HepG2 (cell line): Measurements from ENCODE around the gene DDX54. TPM values are rescaled to one million over a fixed set of nuclear protein-coding genes. Genes with fewer than 3 reads are reported as not detected.

Source experiments
- ATAC-seq: fragments of 200-7000 bp; cut with Tn5 transposase; 3 replicates; pipeline ENCODE4 v1.9.1; 2020; ENCODE audit warnings: mild to moderate bottlenecking, moderate library complexity
- BruUV-seq: library from RNA; stranded (reverse); fragments of 400-500 nt; replicated peaks from 2 replicates; lab custom pipeline; 2021; lab: Mats Ljungman, UMichigan
- CTCF ChIA-PET: fragments of 300-600 bp; formaldehyde crosslinking; extraction: SDS; loops from one replicate; lab custom pipeline; 2021; ENCODE audit warnings: low total read pairs, inconsistent platforms, low intra/inter-chr PET ratio; lab: Yijun Ruan, JAX
- POLR2A ChIA-PET: fragments of 350-600 bp; sonication (Branson Sonifier 250); formaldehyde crosslinking; loops from one replicate; lab custom pipeline; 2020; ENCODE audit warnings: antibody characterized with exemption, inconsistent platforms; lab: Yijun Ruan, JAX
- DNase-seq: peaks from one replicate; pipeline ENCODE4 v3.0.0-alpha.2; 2015; ENCODE audit warnings: low spot score
- FAIRE-seq: peaks from 3 replicates; lab custom pipeline; 2011; peaks lifted over from hg19 to GRCh38; lab: Jason Lieb, UNC
- H2AFZ ChIP-seq: one replicate; pipeline ENCODE4 v1.6.1; 2011; ENCODE audit warnings: low read length, inconsistent platforms
- H3K27ac ChIP-seq: fragments of 300-600 bp; 3 replicates; pipeline ENCODE4 v1.8.0; 2011; ENCODE audit warnings: mixed run types, mild to moderate bottlenecking, mixed read lengths, low read length, inconsistent platforms; ENCODE audit not compliant: insufficient read depth; ENCODE audit errors: extremely low read length
- H3K27me3 ChIP-seq, 2 experiments: fragments of 200-600 bp in 1 of 2; 2 replicates in 1 of 2; 3 replicates in 1 of 2; pipeline versions ENCODE4 v1.6.0 to v1.8.0; 2011; ENCODE audit warnings: low read length in 2 of 2, mild to moderate bottlenecking in 2 of 2, moderate library complexity in 2 of 2, inconsistent platforms in 1 of 2; ENCODE audit not compliant: insufficient read depth in 2 of 2, control insufficient read depth in 1 of 2
- H3K36me3 ChIP-seq, 2 experiments: fragments of 200-600 bp in 1 of 2; replicated peaks in 1 of 2; 2 replicates in 1 of 2; 3 replicates in 1 of 2; pipeline versions ENCODE4 v1.5.1 to v1.8.0; 2011; ENCODE audit warnings: low read length in 2 of 2, inconsistent platforms in 1 of 2; ENCODE audit not compliant: insufficient read depth in 2 of 2, control insufficient read depth in 1 of 2
- H3K4me1 ChIP-seq: 2 replicates; pipeline ENCODE4 v1.5.1; 2012; ENCODE audit warnings: low read length, inconsistent platforms; ENCODE audit not compliant: insufficient read depth
- H3K4me2 ChIP-seq: 2 replicates; pipeline ENCODE4 v1.6.0; 2011; ENCODE audit warnings: low read depth, low read length, inconsistent platforms
- H3K4me3 ChIP-seq, 3 experiments: fragments of 200-600 bp in 1 of 3; sonication (generic), shearing (Covaris generic) in 1 of 3; replicated peaks in 1 of 3; 2 replicates each; pipeline ENCODE4 v1.5.1; 2011 to 2016; ENCODE audit warnings: low read length in 3 of 3, inconsistent platforms in 2 of 3, low read depth in 2 of 3, mild to moderate bottlenecking in 2 of 3, control low read depth in 1 of 3, mixed read lengths in 1 of 3; ENCODE audit not compliant: insufficient read depth in 1 of 3
- H3K79me2 ChIP-seq: one replicate; pipeline ENCODE4 v1.6.1; 2011; ENCODE audit warnings: low read length, inconsistent platforms; ENCODE audit not compliant: insufficient read depth
- H3K9ac ChIP-seq: 2 replicates; pipeline ENCODE4 v1.6.0; 2011; ENCODE audit warnings: mild to moderate bottlenecking, low read depth, low read length, inconsistent platforms; ENCODE audit not compliant: insufficient read depth
- H3K9me3 ChIP-seq: 2 replicates; pipeline ENCODE4 v1.5.1; 2012; ENCODE audit warnings: mild to moderate bottlenecking, low read length
- H4K20me1 ChIP-seq: 2 replicates; pipeline ENCODE4 v1.6.0; 2011; ENCODE audit warnings: inconsistent platforms, mild to moderate bottlenecking, low read length, moderate library complexity; ENCODE audit not compliant: insufficient read depth
- AGO2 ChIP-seq: fragments of 200-400 bp; formaldehyde crosslinking; optimal IDR thresholded peaks from 2 replicates; pipeline ENCODE3; 2017; ENCODE audit warnings: mild to moderate bottlenecking, low read depth, low read length, moderate library complexity
- AHDC1 ChIP-seq: sonication (generic); formaldehyde crosslinking; IDR thresholded peaks from 2 replicates; pipeline ENCODE4 v1.5.1; 2020; ENCODE audit warnings: mild to moderate bottlenecking, missing genetic modification reagents, borderline replicate concordance
- BCL3 ChIP-seq: sonication (generic); formaldehyde crosslinking; IDR thresholded peaks from 2 replicates; pipeline ENCODE4 v1.5.1; 2020; ENCODE audit warnings: mild to moderate bottlenecking, missing genetic modification reagents, moderate library complexity
- HCFC1 ChIP-seq: fragments of 150-350 bp; IDR thresholded peaks from 2 replicates; pipeline ENCODE4 v1.6.1; 2014; ENCODE audit warnings: low read depth, low read length
- HOMEZ ChIP-seq: IDR thresholded peaks from 2 replicates; pipeline ENCODE4 v1.6.1; 2016; ENCODE audit warnings: low read depth
- KDM5B ChIP-seq: sonication (generic); formaldehyde crosslinking; IDR thresholded peaks from 2 replicates; pipeline ENCODE4 v1.4.0; 2020; ENCODE audit warnings: missing genetic modification reagents, mild to moderate bottlenecking, borderline replicate concordance
- NCOA5 ChIP-seq: sonication (generic); formaldehyde crosslinking; IDR thresholded peaks from 2 replicates; pipeline ENCODE4 v1.4.0; 2020; ENCODE audit warnings: missing genetic modification reagents
- NR2F6 ChIP-seq, 2 experiments: IDR thresholded peaks; 2 replicates each; pipeline ENCODE4 v1.6.1; 2016; ENCODE audit warnings: antibody characterized with exemption in 1 of 2, mild to moderate bottlenecking in 1 of 2
- TSC22D2 ChIP-seq: sonication (generic); formaldehyde crosslinking; IDR thresholded peaks from 2 replicates; pipeline ENCODE4 v1.5.1; 2020; ENCODE audit warnings: missing genetic modification reagents, mild to moderate bottlenecking, borderline replicate concordance
- ZNF138 ChIP-seq: sonication (generic); formaldehyde crosslinking; IDR thresholded peaks from 2 replicates; pipeline ENCODE4 v1.5.0; 2020; ENCODE audit warnings: mild to moderate bottlenecking, low read depth, missing genetic modification reagents
- ZNF329 ChIP-seq: sonication (generic); formaldehyde crosslinking; IDR thresholded peaks from 2 replicates; pipeline ENCODE4 v1.9.0; 2021; ENCODE audit warnings: low read depth, mild to moderate bottlenecking, missing genetic modification reagents
- ZNF597 ChIP-seq: sonication (generic); formaldehyde crosslinking; IDR thresholded peaks from 2 replicates; pipeline ENCODE4 v1.5.0; 2020; ENCODE audit warnings: missing genetic modification reagents
- ZNF770 ChIP-seq: sonication (generic); formaldehyde crosslinking; IDR thresholded peaks from 2 replicates; pipeline ENCODE4 v1.5.0; 2020; ENCODE audit warnings: mild to moderate bottlenecking, missing genetic modification reagents
- WGBS: methylation state at CpG from one replicate; pipeline ENCODE4 v1.1.6; 2017; ENCODE audit warnings: low lambda C conversion rate; 5-methylcytosine and 5-hydroxymethylcytosine counted together
- in situ Hi-C: cut with HindIII; loops from 2 replicates; pipeline ENCODE4 v1.10.0; 2017; ENCODE audit warnings: low pct_unique_long_range_greater_than_20kb; ENCODE audit not compliant: extremely low pct_ligation_motif_present
- intact Hi-C: fragments of 100-400 bp; cut with micrococcal nuclease; formaldehyde crosslinking; loops from one replicate; pipeline ENCODE4 v1.10.0; 2022; ENCODE audit not compliant: unreplicated experiment
- polyA plus RNA-seq, 8 experiments: library from polyadenylated mRNA; depleted of rRNA in 3 of 8; stranded (reverse) in 7 of 8; unstranded in 1 of 8; fragments of >200 nt; fragmentation: Illumina TruSeq in 4 of 8; extraction: Trizol in 4 of 8; gene quantifications; 2 replicates each; pipeline versions ENCODE4 v1.2.1 to v1.2.3, GENCODE V29; 2011 to 2016; ENCODE audit warnings: low read depth in 4 of 8, missing spikeins in 1 of 8, mixed read lengths in 1 of 8; ENCODE audit not compliant: insufficient read depth in 1 of 8
- total RNA-seq, 5 experiments: library from RNA; depleted of rRNA; stranded (reverse); fragments of >200 nt; fragmentation: Illumina TruSeq; extraction: Trizol; gene quantifications; 2 replicates each; pipeline ENCODE4 v1.2.3, GENCODE V29; 2016; ENCODE audit warnings: low read depth in 1 of 5

DDX54 gene
- total and polyA plus RNA-seq, 2 of the 13 experiments (the other 11 are each of a cell fraction or from before 2014, with no cell fraction given), result 59.7 to 61.1 TPM

GRCh38 chr12:113155060-113155459, 30.2 kb downstream of the DDX54 start:
- H4K20me1 ChIP-seq, result peaks cover 4% of the 10 kb centered on the region; the same call in 1 of the 2 replicates
- no peak for FAIRE-seq
- BruUV-seq, result no TSS peak
- no peak for DNase-seq
- in situ Hi-C loops (loop anchor here (5.0 kb wide), 1 partner anchor 108 kb away; no protein-coding TSS in a partner anchor), intact Hi-C loops (no loop called here)
- 73% methylated on average over 10 of the region's 12 CpGs for WGBS
- ATAC-seq, result no peak
- H3K4me3 ChIP-seq, result no peak overlapping the region
- H3K27ac ChIP-seq, result no peak overlapping the region
- no peak overlapping the region for H3K4me2 ChIP-seq
- ChIA-PET POLR2A (no interaction called here), CTCF (no interaction called here)
- no peaks in the 10 kb centered on the region for H3K9me3 ChIP-seq
- H3K79me2 ChIP-seq, result no peaks in the 10 kb centered on the region
- peaks cover 9 to 17% of the 10 kb centered on the region in 2 experiments for H3K36me3 ChIP-seq
- H3K27me3 ChIP-seq, result peaks cover 0 to 40% of the 10 kb centered on the region in 2 experiments; a peak in 4 of 5 replicates
- no peak overlapping the region for H2AFZ ChIP-seq
- peaks cover 13% of the 10 kb centered on the region for H3K4me1 ChIP-seq
- H3K9ac ChIP-seq, result no peak overlapping the region
- no peak for TF ChIP-seq NR2F6 (IDR thresholded peaks at IDR 0.05)
- TF ChIP-seq NR2F6 (CRISPR knock-in tag; IDR thresholded peaks at IDR 0.05), result no peak
- no peak for TF ChIP-seq ZNF770 (CRISPR knock-in tag)
- no peak for TF ChIP-seq BCL3
- no peak for TF ChIP-seq KDM5B (CRISPR knock-in tag)
- TF ChIP-seq TSC22D2 (CRISPR knock-in tag), result no peak
- no peak for TF ChIP-seq ZNF329
- TF ChIP-seq AHDC1 (CRISPR knock-in tag), result no peak
- no peak for TF ChIP-seq AGO2
- TF ChIP-seq NCOA5, result no peak
- no peak for TF ChIP-seq ZNF138 (CRISPR knock-in tag)
- no peak for TF ChIP-seq HOMEZ (CRISPR knock-in tag)
- TF ChIP-seq HCFC1, result no peak
- TF ChIP-seq ZNF597 (CRISPR knock-in tag), result no peak
